Natural killer cell (primary cell): ENCODE data around the gene FOXD3. TPM values are rescaled to one million over a fixed set of nuclear protein-coding genes. Genes with fewer than 3 reads are reported as not detected.

Source experiments
- ATAC-seq, 3 donors: fragments of 150-1000 bp in 2 of 3; fragments of 200-7000 bp in 1 of 3; cut with Tn5 transposase; 1 replicate in 1 of 3; 2 replicates in 2 of 3; pipeline ENCODE4 v1.10.0; 2021; ENCODE audit warnings: mild to moderate bottlenecking in 2 of 3, moderate library complexity in 2 of 3
- DNase-seq, 2 donors: peaks; one replicate each; pipeline versions ENCODE4 v3.0.0 to v3.0.0-alpha.2; 2013 to 2021; ENCODE audit warnings: mixed read lengths in 1 of 2
- H3K27ac ChIP-seq: one replicate; pipeline ENCODE4 v1.5.1; 2013; ENCODE audit warnings: mild to moderate bottlenecking, low read length
- H3K27me3 ChIP-seq: one replicate; pipeline ENCODE4 v1.6.1; 2013; ENCODE audit warnings: low read length; ENCODE audit not compliant: control insufficient read depth, insufficient read depth
- H3K36me3 ChIP-seq: one replicate; pipeline ENCODE4 v1.6.1; 2013; ENCODE audit warnings: low read length; ENCODE audit not compliant: control insufficient read depth, insufficient read depth
- H3K4me1 ChIP-seq: one replicate; pipeline ENCODE4 v1.6.1; 2013; ENCODE audit warnings: low read length; ENCODE audit not compliant: control insufficient read depth, insufficient read depth
- H3K4me3 ChIP-seq: one replicate; pipeline ENCODE4 v1.5.1; 2013; ENCODE audit warnings: low read length
- H3K9me3 ChIP-seq: one replicate; pipeline ENCODE4 v1.6.1; 2013; ENCODE audit warnings: low read length; ENCODE audit not compliant: control insufficient read depth, insufficient read depth
- H3K27ac Mint-ChIP-seq, 2 donors: one replicate each; pipeline ENCODE4 v1.8.0; 2022; ENCODE audit warnings: mild to moderate bottlenecking in 2 of 2, mixed read lengths in 2 of 2, moderate library complexity in 1 of 2
- H3K27me3 Mint-ChIP-seq, 2 donors: one replicate each; pipeline ENCODE4 v1.8.0; 2022; ENCODE audit warnings: low read depth in 2 of 2, mixed read lengths in 2 of 2
- H3K36me3 Mint-ChIP-seq: one replicate; pipeline ENCODE4 v1.8.0; 2022; ENCODE audit warnings: mixed read lengths
- H3K4me1 Mint-ChIP-seq, 2 donors: one replicate each; pipeline ENCODE4 v1.8.0; 2022; ENCODE audit warnings: mixed read lengths in 2 of 2
- H3K4me3 Mint-ChIP-seq: one replicate; pipeline ENCODE4 v1.8.0; 2022; ENCODE audit warnings: mild to moderate bottlenecking, moderate library complexity, mixed read lengths
- H3K9me3 Mint-ChIP-seq, 2 donors: one replicate each; pipeline ENCODE4 v1.8.0; 2022; ENCODE audit warnings: mixed read lengths in 2 of 2
- CTCF ChIP-seq: fragments of 200-600 bp; IDR thresholded peaks from one replicate; pipeline ENCODE4 v1.8.0; 2022; ENCODE audit warnings: antibody characterized with exemption
- WGBS: methylation state at CpG from one replicate; pipeline ENCODE4 v1.1.7; 2013; ENCODE audit warnings: missing lambda C conversion rate; ENCODE audit not compliant: insufficient coverage; 5-methylcytosine and 5-hydroxymethylcytosine counted together
- intact Hi-C: fragments of 100-400 bp; cut with micrococcal nuclease; formaldehyde crosslinking; loops from one replicate; pipeline ENCODE4 v1.14.2; 2022
- total RNA-seq, 4 donors: library from RNA; stranded (reverse); fragments of 120-200 nt in 1 of 4; gene quantifications; one replicate each; pipeline versions ENCODE4 v1.2.3 to v1.2.4, GENCODE V29; 2013 to 2022

FOXD3 gene
- total RNA-seq, 3 donors from 2014 or later (not counting 1 experiment from before 2014, with no cell fraction given): not detected

GRCh38 chr1:63325279-63325985, 3.1 kb downstream of the FOXD3 start:
- TF ChIP-seq CTCF: no peak
- WGBS: no CpG with 5 or more reads among the region's 2 CpGs
- peaks cover 38% of the 10 kb centered on the region for H3K9me3 ChIP-seq
- DNase-seq (peak in 1 of 2 donors; percentile 8), ATAC-seq (no peak)
- no peak overlapping the region for H3K27ac ChIP-seq
- peak overlapping the region; percentile 25 for H3K4me3 Mint-ChIP-seq
- H3K36me3 ChIP-seq: no peaks in the 10 kb centered on the region
- peaks cover 44% of the 10 kb centered on the region for H3K4me1 ChIP-seq
- H3K36me3 Mint-ChIP-seq: peaks cover 22% of the 10 kb centered on the region
- H3K27me3 Mint-ChIP-seq: peaks cover 68 to 69% of the 10 kb centered on the region in 2 donors
- peaks cover 27 to 34% of the 10 kb centered on the region in 2 donors for H3K4me1 Mint-ChIP-seq
- intact Hi-C loops: no loop called here
- H3K27ac Mint-ChIP-seq: no peak overlapping the region
- H3K9me3 Mint-ChIP-seq: peaks cover 0 to 3% of the 10 kb centered on the region in 2 donors
- no peak overlapping the region for H3K4me3 ChIP-seq
- peaks cover 80% of the 10 kb centered on the region for H3K27me3 ChIP-seq

- peak overlapping the region in 1 of 2 donors; percentile 0 for H3K27ac Mint-ChIP-seq
These were observed 3.7 kb downstream of the FOXD3 start for GRCh38 chr1:63326106-63326472.

GRCh38 chr1:63326473-63327380, 4.4 kb downstream of the FOXD3 start:
- Mint-ChIP-seq H3K4me3 (peak overlapping the region; percentile 50), H3K4me1 (peaks cover 21 to 29% of the 10 kb centered on the region in 2 donors), H3K27ac (peak overlapping the region in 1 of 2 donors; percentile 0), H3K9me3 (peaks cover 0 to 3% of the 10 kb centered on the region in 2 donors), H3K36me3 (peaks cover 17% of the 10 kb centered on the region), H3K27me3 (peaks cover 66 to 71% of the 10 kb centered on the region in 2 donors)
- ATAC-seq (no peak), DNase-seq (peak in 1 of 2 donors; percentile 25)
- H3K27ac ChIP-seq: no peak overlapping the region
- peaks cover 30% of the 10 kb centered on the region for H3K9me3 ChIP-seq
- no peaks in the 10 kb centered on the region for H3K36me3 ChIP-seq
- H3K4me1 ChIP-seq: peaks cover 35% of the 10 kb centered on the region
- peaks cover 82% of the 10 kb centered on the region for H3K27me3 ChIP-seq
- WGBS: 11% methylated on average over 34 of the region's 37 CpGs
- TF ChIP-seq CTCF: no peak
- H3K4me3 ChIP-seq: no peak overlapping the region
- intact Hi-C loops: no loop called here

More at GRCh38 chr1:63326106-63326472, 3.7 kb downstream of the FOXD3 start:
- WGBS: 16% methylated on average over 19 of the region's 20 CpGs
- Mint-ChIP-seq H3K9me3 (peaks cover 0 to 3% of the 10 kb centered on the region in 2 donors), H3K27me3 (peaks cover 70 to 72% of the 10 kb centered on the region in 2 donors), H3K4me3 (peak overlapping the region; percentile 50), H3K4me1 (peaks cover 27 to 36% of the 10 kb centered on the region in 2 donors), H3K36me3 (peaks cover 22% of the 10 kb centered on the region)
- no peak for TF ChIP-seq CTCF
- no peak overlapping the region for H3K27ac ChIP-seq
- H3K9me3 ChIP-seq: peaks cover 37% of the 10 kb centered on the region
- peaks cover 41% of the 10 kb centered on the region for H3K4me1 ChIP-seq
- ATAC-seq (no peak), DNase-seq (peak in 1 of 2 donors; percentile 6)
- no peaks in the 10 kb centered on the region for H3K36me3 ChIP-seq
- intact Hi-C loops: no loop called here
- H3K27me3 ChIP-seq: peaks cover 81% of the 10 kb centered on the region
- H3K4me3 ChIP-seq: no peak overlapping the region
